Body of pancreas (tissue), 4 donors: ENCODE results near the gene MGME1.

Source experiments
- CTCF ChIP-seq, 7 experiments: fragments of 450-650 bp in 4 of 7; fragments of 200-600 bp in 3 of 7; sonication (generic) in 3 of 7; IDR thresholded peaks; one replicate each; pipeline ENCODE4 v1.5.1; 2016 to 2019; ENCODE audit warnings: antibody characterized with exemption in 7 of 7
- POLR2A ChIP-seq, 3 donors: fragments of 450-650 bp; IDR thresholded peaks; one replicate each; pipeline ENCODE4 v1.6.1; 2016; ENCODE audit warnings: antibody characterized with exemption in 3 of 3, mild to moderate bottlenecking in 2 of 3

- TF ChIP-seq POLR2A (IDR thresholded peaks at IDR 0.05) (no peak), CTCF (IDR thresholded peaks at IDR 0.05) (no peak)
Measured at GRCh38 chr20:17960927-17961586, 7.8 kb upstream of the MGME1 start.
